ENCODE measurements around the gene SPIRE2. TPM values are rescaled to one million over a fixed set of nuclear protein-coding genes. Genes with fewer than 3 reads are reported as not detected.
A peak's percentile ranks its signal among the peaks of the same experiment; 100 is the strongest.

Gene SPIRE2
- total and polyA plus RNA-seq, 2 of the 13 experiments (the other 11 are each of a cell fraction or from before 2014, with no cell fraction given): 13.3 to 37.5 TPM

GRCh38 chr16:89873972-89874689 is 45.9 kb downstream of the SPIRE2 start (continued):
- TF ChIP-seq ZNF83 (CRISPR knock-in tag; IDR thresholded peaks at IDR 0.05; ENCODE audit: borderline replicate concordance): no peak
- no peak for TF ChIP-seq AHR (CRISPR knock-in tag; IDR thresholded peaks at IDR 0.05)
- TF ChIP-seq, protein P1, sequence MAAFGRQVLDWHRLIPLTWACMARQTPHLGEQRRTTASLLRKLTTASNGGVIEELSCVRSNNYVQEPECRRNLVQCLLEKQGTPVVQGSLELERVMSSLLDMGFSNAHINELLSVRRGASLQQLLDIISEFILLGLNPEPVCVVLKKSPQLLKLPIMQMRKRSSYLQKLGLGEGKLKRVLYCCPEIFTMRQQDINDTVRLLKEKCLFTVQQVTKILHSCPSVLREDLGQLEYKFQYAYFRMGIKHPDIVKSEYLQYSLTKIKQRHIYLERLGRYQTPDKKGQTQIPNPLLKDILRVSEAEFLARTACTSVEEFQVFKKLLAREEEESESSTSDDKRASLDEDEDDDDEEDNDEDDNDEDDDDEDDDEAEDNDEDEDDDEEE (CRISPR knock-in tag; IDR thresholded peaks at IDR 0.05): no peak
- TF ChIP-seq HOXD1 (CRISPR knock-in tag; IDR thresholded peaks at IDR 0.05): 0 out of 2 replicates have a peak, but pooled peaks have one; percentile 18
- TF ChIP-seq TCF7 (IDR thresholded peaks at IDR 0.05; ENCODE audit: low read depth): no peak
- TF ChIP-seq ARHGAP35 (CRISPR knock-in tag; IDR thresholded peaks at IDR 0.05; ENCODE audit: borderline replicate concordance): no peak
- TF ChIP-seq REST (IDR thresholded peaks at IDR 0.05; ENCODE audit: borderline replicate concordance in 1 of 2, low read depth in 1 of 2, low read length in 2 of 2): no peak
- no peak for TF ChIP-seq SSRP1 (CRISPR knock-in tag; IDR thresholded peaks at IDR 0.05)
- TF ChIP-seq ZNF577 (CRISPR knock-in tag; IDR thresholded peaks at IDR 0.05; ENCODE audit: borderline replicate concordance, low read depth): no peak
- TF ChIP-seq FOXP1 (IDR thresholded peaks at IDR 0.05): no peak
- no peak for TF ChIP-seq FOXP1 (CRISPR knock-in tag; IDR thresholded peaks at IDR 0.05)
- TF ChIP-seq ZNF431 (CRISPR knock-in tag; IDR thresholded peaks at IDR 0.05; ENCODE audit: borderline replicate concordance, low read depth): no peak
- TF ChIP-seq SMARCE1 (IDR thresholded peaks at IDR 0.05; ENCODE audit: borderline replicate concordance): no peak
- TF ChIP-seq TBX3 (IDR thresholded peaks at IDR 0.05; ENCODE audit: borderline replicate concordance): no peak
- 0 out of 2 replicates have a peak, but pooled peaks have one; percentile 26 for TF ChIP-seq SMAD3 (CRISPR knock-in tag; IDR thresholded peaks at IDR 0.05)
- TF ChIP-seq NRL (CRISPR knock-in tag; IDR thresholded peaks at IDR 0.05; ENCODE audit: borderline replicate concordance): no peak
- TF ChIP-seq LBX2 (CRISPR knock-in tag; IDR thresholded peaks at IDR 0.05; ENCODE audit: borderline replicate concordance): 0 out of 2 replicates have a peak, but pooled peaks have one; percentile 57
- no peak for TF ChIP-seq SP140L (CRISPR knock-in tag; IDR thresholded peaks at IDR 0.05; ENCODE audit: borderline replicate concordance)
- no peak for TF ChIP-seq ZBED4 (CRISPR knock-in tag; IDR thresholded peaks at IDR 0.05; ENCODE audit: borderline replicate concordance)
- TF ChIP-seq ZNF230 (CRISPR knock-in tag; IDR thresholded peaks at IDR 0.05): 0 out of 2 replicates have a peak, but pooled peaks have one; percentile 6
- peak; percentile 46; the same call in 1 of the 2 replicates for TF ChIP-seq HDAC1 (CRISPR knock-in tag; IDR thresholded peaks at IDR 0.05)
- TF ChIP-seq SNRNP70 (IDR thresholded peaks at IDR 0.05; ENCODE audit: low read depth, low read length): no peak

All from HepG2 (cell line).